Effector memory CD4-positive, alpha-beta T cell (primary cell): ENCODE measurements around the gene KRTAP25-1.

ENCODE experiments used
- DNase-seq, 3 donors: peaks; one replicate each; pipeline ENCODE4 v3.0.0-alpha.2; 2020
- H3K27ac ChIP-seq: 2 replicates; pipeline ENCODE4 v1.7.0; 2013; ENCODE audit warnings: mild to moderate bottlenecking, low read length, moderate library complexity; ENCODE audit not compliant: insufficient read depth, poor library complexity, severe bottlenecking
- H3K27me3 ChIP-seq: replicated peaks from 2 replicates; pipeline ENCODE4 v1.7.0; 2013; ENCODE audit warnings: mild to moderate bottlenecking, low read length; ENCODE audit not compliant: insufficient read depth, control insufficient read depth, poor library complexity, severe bottlenecking
- H3K36me3 ChIP-seq: 2 replicates; pipeline ENCODE4 v1.7.0; 2013; ENCODE audit warnings: mild to moderate bottlenecking, low read length, moderate library complexity; ENCODE audit not compliant: control insufficient read depth, insufficient read depth
- H3K4me1 ChIP-seq: 2 replicates; pipeline ENCODE4 v1.7.0; 2013; ENCODE audit warnings: low read length, mild to moderate bottlenecking; ENCODE audit not compliant: control insufficient read depth, insufficient read depth, poor library complexity, severe bottlenecking
- H3K4me3 ChIP-seq: 2 replicates; pipeline ENCODE4 v1.7.0; 2013; ENCODE audit warnings: low read length, low read depth, mild to moderate bottlenecking; ENCODE audit not compliant: insufficient read depth, poor library complexity, severe bottlenecking
- H3K9me3 ChIP-seq: 2 replicates; pipeline ENCODE4 v1.7.0; 2013; ENCODE audit warnings: mild to moderate bottlenecking, low read length, moderate library complexity; ENCODE audit not compliant: control insufficient read depth

KRTAP25-1 gene

DNA sequence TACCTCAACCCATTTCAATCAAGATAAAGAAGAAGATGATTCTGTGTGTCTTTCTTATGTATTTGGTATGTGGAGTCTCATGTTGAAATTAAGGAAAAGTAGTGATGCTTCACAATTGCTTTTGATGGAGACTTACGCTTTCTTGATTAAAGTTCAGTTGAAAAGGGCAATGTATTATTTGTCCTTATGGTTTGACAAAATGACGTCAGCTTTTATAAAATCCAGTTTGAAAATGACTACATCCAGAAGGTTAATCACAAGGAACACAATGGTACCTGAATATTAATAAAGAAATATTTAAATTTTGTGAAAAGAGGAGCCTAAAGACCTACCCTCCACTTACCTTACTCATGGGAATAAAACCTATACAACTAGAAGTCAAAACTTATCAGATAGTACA, 26.4 kb upstream of the KRTAP25-1 start:
- Histone ChIP-seq H3K27ac (no peak overlapping the region), H3K9me3 (no peaks in the 10 kb centered on the region), H3K27me3 (no peaks in the 10 kb centered on the region), H3K4me3 (no peak overlapping the region), H3K4me1 (no peaks in the 10 kb centered on the region), H3K36me3 (no peaks in the 10 kb centered on the region)
- no peak for DNase-seq

GRCh38 chr21:30306884-30307283, 17.6 kb upstream of the KRTAP25-1 start:
- H3K4me1 ChIP-seq: no peaks in the 10 kb centered on the region
- no peak overlapping the region for H3K27ac ChIP-seq
- DNase-seq: no peak
- H3K27me3 ChIP-seq: no peaks in the 10 kb centered on the region
- no peak overlapping the region for H3K4me3 ChIP-seq
- no peaks in the 10 kb centered on the region for H3K36me3 ChIP-seq
- no peaks in the 10 kb centered on the region for H3K9me3 ChIP-seq

- no peak for DNase-seq
- H3K36me3 ChIP-seq: no peaks in the 10 kb centered on the region
- H3K27me3 ChIP-seq: no peaks in the 10 kb centered on the region
- H3K27ac ChIP-seq: no peak overlapping the region
- no peak overlapping the region for H3K4me3 ChIP-seq
- H3K4me1 ChIP-seq: no peaks in the 10 kb centered on the region
- no peaks in the 10 kb centered on the region for H3K9me3 ChIP-seq
Measured at GRCh38 chr21:30305136-30305535, 15.8 kb upstream of the KRTAP25-1 start.

GRCh38 chr21:30282850-30283249, 6.5 kb downstream of the KRTAP25-1 start, which contains the start of gene KRTAP24-1:
TSS of gene KRTAP24-1 (minus strand) at chr21:30282950. CDS start at chr21:30282932, 18 bp downstream.
- no peak for DNase-seq
- no peak within 1 kb of the TSS for H3K4me3 ChIP-seq
- no peak within 1 kb of the TSS for H3K27ac ChIP-seq
- H3K4me1 ChIP-seq: no peaks in the 10 kb centered on the region
- no peaks in the 10 kb centered on the region for H3K36me3 ChIP-seq
- H3K9me3 ChIP-seq: no peaks in the 10 kb centered on the region
- no peaks in the 10 kb centered on the region for H3K27me3 ChIP-seq

DNA sequence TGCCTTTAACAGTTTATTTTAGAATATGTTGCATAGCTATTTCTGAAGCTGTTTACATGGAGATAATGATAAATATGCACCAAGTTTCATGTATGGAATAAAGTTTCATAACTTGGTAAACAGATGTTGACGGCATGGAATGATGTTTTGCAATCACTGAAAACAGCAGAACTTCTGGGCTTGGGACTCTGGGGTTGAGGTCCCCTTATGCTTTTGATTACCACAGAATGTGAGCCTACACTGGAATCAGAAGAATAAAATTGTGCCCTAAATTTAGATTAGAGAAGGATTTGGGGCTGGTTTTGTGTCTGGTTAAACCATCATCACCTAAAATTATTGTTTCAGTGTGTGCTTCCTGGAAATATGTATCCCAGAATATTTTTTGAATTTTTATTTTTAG, 17.7 kb downstream of the KRTAP25-1 start:
- H3K9me3 ChIP-seq: no peaks in the 10 kb centered on the region
- H3K4me3 ChIP-seq: no peak overlapping the region
- no peaks in the 10 kb centered on the region for H3K27me3 ChIP-seq
- no peak for DNase-seq
- no peaks in the 10 kb centered on the region for H3K36me3 ChIP-seq
- no peaks in the 10 kb centered on the region for H3K4me1 ChIP-seq
- H3K27ac ChIP-seq: no peak overlapping the region

- Histone ChIP-seq H3K9me3 (no peaks in the 10 kb centered on the region), H3K27me3 (no peaks in the 10 kb centered on the region), H3K36me3 (no peaks in the 10 kb centered on the region), H3K27ac (no peak overlapping the region), H3K4me1 (no peaks in the 10 kb centered on the region), H3K4me3 (no peak overlapping the region)
- no peak for DNase-seq
Measured at GRCh38 chr21:30271156-30271555, 18.2 kb downstream of the KRTAP25-1 start.

DNA sequence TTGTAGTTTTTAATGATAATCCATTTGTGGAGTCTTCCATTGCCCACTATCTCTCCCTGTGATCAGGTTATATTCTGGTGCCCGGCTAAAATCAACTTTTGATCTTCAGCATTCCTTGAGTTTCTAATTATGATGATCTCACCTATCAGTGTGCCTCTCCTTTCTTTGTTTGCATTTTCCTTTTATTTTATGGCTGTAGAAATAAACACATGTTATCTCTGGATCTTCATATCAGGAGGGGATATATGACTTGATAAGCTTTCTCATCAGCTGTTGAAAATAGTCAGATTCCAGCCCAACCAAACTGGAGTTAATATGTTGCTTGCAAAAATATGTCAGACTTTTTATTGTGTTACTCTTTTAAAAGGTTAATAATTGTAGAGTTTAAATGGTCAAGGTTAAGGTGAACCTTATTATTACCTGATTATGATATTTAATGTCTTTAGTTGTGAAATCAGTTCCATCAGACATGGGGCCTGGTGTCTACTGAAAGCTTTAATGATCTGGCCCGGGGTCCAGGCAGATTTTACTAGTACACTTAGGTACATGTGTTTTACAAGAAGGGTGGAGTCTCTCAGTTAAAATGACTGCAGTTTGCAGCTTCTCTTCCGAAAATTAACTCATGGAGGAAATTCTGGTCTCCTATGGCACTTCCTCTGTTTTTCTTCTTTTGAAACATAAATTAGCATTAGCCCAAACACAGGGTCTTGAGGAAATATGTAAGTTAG, 19.3 kb downstream of the KRTAP25-1 start:
- H3K27ac ChIP-seq: no peak overlapping the region
- DNase-seq: no peak
- no peaks in the 10 kb centered on the region for H3K27me3 ChIP-seq
- H3K4me1 ChIP-seq: no peaks in the 10 kb centered on the region
- H3K4me3 ChIP-seq: no peak overlapping the region
- H3K9me3 ChIP-seq: no peaks in the 10 kb centered on the region
- no peaks in the 10 kb centered on the region for H3K36me3 ChIP-seq

DNA sequence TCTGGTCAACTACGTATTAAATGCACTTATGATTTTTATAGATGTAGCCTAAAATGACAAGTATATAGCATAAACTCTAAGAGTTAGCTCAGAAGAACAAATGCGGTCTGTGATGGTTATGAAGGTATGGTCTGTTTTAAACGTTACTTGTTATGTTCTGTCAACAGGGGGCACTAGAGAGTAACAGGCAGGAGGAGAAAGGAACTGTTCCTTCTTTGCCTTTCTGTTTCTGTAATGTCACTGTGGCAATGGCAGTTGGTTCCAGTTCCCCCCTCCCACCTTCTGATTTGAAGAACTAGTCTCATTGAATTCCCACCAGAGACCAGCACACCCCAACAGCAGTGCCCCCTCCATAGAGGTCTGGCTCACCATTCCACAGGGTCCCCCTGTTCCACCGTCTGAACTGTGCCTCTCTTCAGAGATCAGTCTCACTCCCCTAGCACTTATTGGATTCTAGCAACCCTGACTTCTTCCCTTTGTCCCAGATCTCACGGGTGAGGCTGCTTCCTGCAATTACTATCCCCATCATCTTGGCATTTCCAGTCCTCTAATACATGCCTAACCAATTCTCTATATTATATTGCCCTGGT, 20.6 kb downstream of the KRTAP25-1 start:
- no peak for DNase-seq
- Histone ChIP-seq H3K36me3 (no peaks in the 10 kb centered on the region), H3K27ac (no peak overlapping the region), H3K4me1 (no peaks in the 10 kb centered on the region), H3K4me3 (no peak overlapping the region), H3K27me3 (no peaks in the 10 kb centered on the region), H3K9me3 (no peaks in the 10 kb centered on the region)

DNA sequence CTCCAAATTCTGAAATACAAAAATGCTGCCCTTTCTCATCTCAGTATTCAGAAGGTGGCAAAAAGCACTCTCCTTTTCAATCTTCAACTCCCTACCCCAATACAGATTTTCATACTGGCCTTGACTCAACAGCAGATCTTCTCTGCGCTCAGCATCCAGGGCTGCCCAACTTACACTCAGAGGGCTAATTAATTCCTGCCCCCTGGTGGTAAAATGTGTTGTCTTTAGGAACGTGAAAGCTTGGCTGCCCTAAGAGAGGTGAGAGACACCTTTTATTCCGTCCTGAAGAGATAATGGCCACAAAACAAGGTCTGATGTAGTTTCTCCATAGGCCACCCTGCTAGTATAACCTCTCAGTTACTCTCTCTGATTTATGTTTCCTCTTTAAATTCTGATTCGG, 31.5 kb downstream of the KRTAP25-1 start:
- no peak overlapping the region for H3K4me3 ChIP-seq
- no peak overlapping the region for H3K27ac ChIP-seq
- H3K36me3 ChIP-seq: no peaks in the 10 kb centered on the region
- DNase-seq: no peak
- no peaks in the 10 kb centered on the region for H3K27me3 ChIP-seq
- no peaks in the 10 kb centered on the region for H3K4me1 ChIP-seq
- no peaks in the 10 kb centered on the region for H3K9me3 ChIP-seq

DNA sequence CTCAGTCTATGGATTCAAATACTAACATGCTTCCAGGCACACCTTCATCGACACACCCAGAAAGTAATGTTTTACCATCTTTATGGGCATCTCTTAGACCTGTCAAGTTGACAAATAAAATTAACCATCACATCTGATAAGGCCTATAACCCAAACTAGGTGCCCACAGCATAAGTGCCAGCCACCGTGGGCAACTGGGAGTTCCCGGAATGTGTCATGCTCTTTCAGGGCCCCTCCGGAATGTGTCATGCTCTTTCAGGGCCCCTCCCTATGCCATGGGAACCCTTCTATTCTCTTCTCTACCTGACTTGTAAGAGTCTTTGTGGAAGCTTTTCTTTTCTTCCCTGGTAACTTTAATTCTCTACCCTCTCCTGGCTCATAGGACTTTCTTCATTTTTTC, 33.2 kb downstream of the KRTAP25-1 start:
- Histone ChIP-seq H3K4me3 (no peak overlapping the region), H3K4me1 (no peaks in the 10 kb centered on the region), H3K9me3 (no peaks in the 10 kb centered on the region)

More for the DNA sequence above, 33.2 kb downstream of the KRTAP25-1 start:
- no peak for DNase-seq
- Histone ChIP-seq H3K27me3 (no peaks in the 10 kb centered on the region), H3K27ac (no peak overlapping the region), H3K36me3 (no peaks in the 10 kb centered on the region)
